GM21390 (cell line): ENCODE measurements around the gene GPR84.
"Not testable (repeated sequence)": the region's sequence is repeated elsewhere in the genome, so short reads cannot be mapped to it uniquely, and the experiment has no call there.

Experiments
- ATAC-seq: cut with Tn5 transposase; IDR thresholded peaks from one replicate; pipeline ENCODE4 v1.9.1; 2021; ENCODE audit not compliant: unreplicated experiment

The GPR84 gene

DNA sequence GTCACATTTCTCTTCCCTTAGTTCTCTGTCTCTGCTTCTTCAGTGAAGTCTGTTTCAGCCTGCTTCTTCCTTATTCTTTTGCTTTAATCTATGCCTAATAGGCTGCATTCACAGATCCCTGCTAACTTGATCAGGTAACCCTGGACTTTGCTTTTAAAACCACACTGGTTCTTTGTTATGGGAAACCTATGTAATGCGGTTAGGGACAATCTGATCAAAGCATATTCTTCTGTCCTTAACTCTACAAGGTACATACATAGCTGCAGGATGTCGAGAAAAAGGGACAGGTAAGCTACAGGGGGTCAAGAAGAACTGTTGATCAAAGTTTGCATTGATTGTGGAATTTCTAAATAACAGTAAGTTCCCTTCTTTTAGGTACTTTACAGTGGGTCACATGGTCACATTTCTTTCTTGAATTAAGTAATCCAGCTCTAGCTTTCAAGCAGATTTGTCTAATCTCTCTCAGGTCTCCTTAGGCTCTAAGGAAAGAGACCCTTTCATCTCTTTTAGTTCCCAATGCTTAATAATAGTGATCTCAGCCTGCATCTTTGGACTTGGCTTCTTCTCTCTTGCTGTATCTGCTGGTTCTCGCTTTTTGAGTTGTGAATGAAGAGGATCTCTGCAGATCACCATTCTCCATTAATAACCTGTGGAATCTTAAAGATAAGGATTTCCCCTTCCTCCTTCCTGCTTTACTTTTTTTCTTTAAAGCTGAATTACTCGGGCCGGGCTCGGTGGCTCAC lies 35.5 kb downstream of the GPR84 start:
- ATAC-seq, result no peak

DNA sequence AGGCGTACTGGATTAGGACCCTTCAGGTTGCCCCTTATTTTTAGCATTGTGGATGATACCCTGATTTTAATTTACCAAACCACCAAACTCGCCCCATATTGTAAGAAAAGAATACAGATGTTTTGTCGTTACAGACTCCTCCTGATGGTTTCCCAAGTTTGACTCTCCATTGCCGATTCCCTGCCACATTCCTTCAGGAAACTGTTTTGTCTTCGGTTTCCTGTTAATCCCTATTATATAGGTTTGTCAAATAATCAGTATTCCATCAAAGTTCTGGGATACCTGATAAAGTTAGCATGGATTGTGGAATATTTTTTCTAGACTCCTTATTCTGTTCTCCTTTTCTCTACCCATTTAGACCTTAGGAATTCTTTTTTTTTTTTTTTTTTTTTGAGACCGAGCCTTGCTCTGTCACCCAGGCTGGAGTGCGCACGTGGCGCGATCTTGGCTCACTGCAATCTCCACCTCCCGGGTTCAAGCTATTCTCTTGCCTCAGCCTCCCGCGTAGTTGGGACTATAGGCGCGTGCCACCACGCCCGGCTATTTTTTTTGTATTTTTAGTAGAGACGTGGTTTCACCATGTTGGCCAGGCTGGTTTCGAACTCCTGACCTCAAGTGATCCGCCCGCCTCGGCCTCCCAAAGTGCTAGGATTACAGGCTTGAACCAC lies 38.7 kb downstream of the GPR84 start:
- not testable (repeated sequence) for ATAC-seq

DNA sequence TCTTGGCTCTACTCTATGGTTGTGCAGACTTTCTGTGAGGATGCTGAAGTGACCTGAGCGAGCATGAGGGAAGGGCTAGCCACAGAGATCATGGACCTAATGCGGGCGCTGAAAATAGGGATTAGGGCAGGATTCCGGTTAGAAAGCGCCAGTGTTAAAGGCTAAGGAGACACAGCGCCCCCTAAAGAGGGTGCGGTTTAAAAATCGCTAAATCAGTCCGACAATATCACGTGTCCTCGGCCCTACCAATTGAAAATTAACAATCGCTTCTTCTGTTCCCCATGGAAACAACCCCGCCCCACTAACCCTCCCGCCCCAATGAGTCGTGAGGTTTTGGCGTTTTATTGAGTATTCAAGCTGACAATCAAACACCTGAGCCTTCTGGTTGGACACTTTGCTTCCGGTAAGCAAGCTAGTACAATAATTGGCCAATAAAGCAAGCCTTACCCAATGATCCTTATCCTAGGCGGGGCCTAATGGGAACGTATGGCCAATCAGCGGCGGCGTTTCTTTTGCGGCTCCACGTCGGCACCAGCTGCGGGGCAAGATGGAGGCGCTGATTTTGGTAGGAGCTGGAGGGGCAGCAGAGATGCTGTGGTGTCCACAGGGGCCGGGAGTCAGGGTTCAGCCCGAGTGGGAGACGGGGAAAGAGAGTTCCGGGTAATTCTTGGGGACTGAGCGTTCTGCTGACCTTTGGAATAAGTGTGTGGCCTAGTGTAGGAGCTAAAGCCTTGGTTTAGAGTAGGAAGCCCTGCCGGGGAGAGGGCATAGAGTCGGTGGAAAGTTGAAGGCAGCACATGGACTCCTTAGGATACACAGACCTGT lies 39.5 kb downstream of the GPR84 start, which contains the start of gene COPZ1:
COPZ1 (plus strand) TSS at position 515 of the 825 bp plus-strand sequence; CDS start at position 548, 33 bp downstream.
- peak; percentile 99 for ATAC-seq

- ATAC-seq, result no peak
These were observed 42.9 kb downstream of the GPR84 start for GRCh38 chr12:54321363-54321762.
